Activated naive CD4-positive, alpha-beta T cell treated with anti-CD3 and anti-CD28 coated beads, Interleukin-2, amount 10 ng/mL, durations not matched to agents 7 days and 5 days (primary cell): ENCODE measurements around the gene AGO1.
A peak's percentile ranks its signal among the peaks of the same experiment; 100 is the strongest.
"Not testable (repeated sequence)": the region's sequence is repeated elsewhere in the genome, so short reads cannot be mapped to it uniquely, and the experiment has no call there.

ENCODE experiments used
- CTCF ChIA-PET: fragments of 350-600 bp; sonication (Branson Sonifier 250); formaldehyde crosslinking; loops from one replicate; lab custom pipeline; 2021; ENCODE audit warnings: antibody characterized with exemption; lab: Charles Lee
- DNase-seq: peaks from one replicate; pipeline ENCODE4 v3.0.0-alpha.2; 2020
- H3K27ac Mint-ChIP-seq: one replicate; pipeline ENCODE4 v1.8.0; 2021; ENCODE audit warnings: mild to moderate bottlenecking, moderate library complexity, mixed read lengths
- H3K27me3 Mint-ChIP-seq: one replicate; pipeline ENCODE4 v1.8.0; 2021; ENCODE audit warnings: mild to moderate bottlenecking, mixed read lengths
- H3K36me3 Mint-ChIP-seq: one replicate; pipeline ENCODE4 v1.8.0; 2021; ENCODE audit warnings: mixed read lengths
- H3K4me1 Mint-ChIP-seq: one replicate; pipeline ENCODE4 v1.8.0; 2021; ENCODE audit warnings: mixed read lengths
- H3K4me3 Mint-ChIP-seq: one replicate; pipeline ENCODE4 v1.8.0; 2021; ENCODE audit warnings: mild to moderate bottlenecking, moderate library complexity, mixed read lengths
- H3K9me3 Mint-ChIP-seq: one replicate; pipeline ENCODE4 v1.8.0; 2021; ENCODE audit warnings: mixed read lengths

AGO1 gene

GRCh38 chr1:35883635-35884101 is 659 bp downstream of the AGO1 start:
- Mint-ChIP-seq H3K4me3 (peak overlapping the region; percentile 94), H3K27me3 (peaks cover 12% of the 10 kb centered on the region), H3K9me3 (no peaks in the 10 kb centered on the region), H3K27ac (peak overlapping the region; percentile 47), H3K36me3 (peaks cover 3% of the 10 kb centered on the region), H3K4me1 (peaks cover 46% of the 10 kb centered on the region)
- DNase-seq: peak; percentile 67
- CTCF ChIA-PET: interaction anchor here (0.7 to 2.2 kb wide), 8 partner anchors 11 to 202 kb away, joined by 3 to 9 read pairs (median 5); partner anchors contain the start of gene AGO3

GRCh38 chr1:35884934-35885333 is 1.9 kb downstream of the AGO1 start:
- CTCF ChIA-PET: no interaction called here
- H3K4me3 Mint-ChIP-seq: peak overlapping the region; percentile 50
- H3K27ac Mint-ChIP-seq: no peak overlapping the region
- H3K4me1 Mint-ChIP-seq: peaks cover 46% of the 10 kb centered on the region
- no peaks in the 10 kb centered on the region for H3K9me3 Mint-ChIP-seq
- no peak for DNase-seq
- H3K27me3 Mint-ChIP-seq: peaks cover 12% of the 10 kb centered on the region
- peaks cover 7% of the 10 kb centered on the region for H3K36me3 Mint-ChIP-seq

DNA sequence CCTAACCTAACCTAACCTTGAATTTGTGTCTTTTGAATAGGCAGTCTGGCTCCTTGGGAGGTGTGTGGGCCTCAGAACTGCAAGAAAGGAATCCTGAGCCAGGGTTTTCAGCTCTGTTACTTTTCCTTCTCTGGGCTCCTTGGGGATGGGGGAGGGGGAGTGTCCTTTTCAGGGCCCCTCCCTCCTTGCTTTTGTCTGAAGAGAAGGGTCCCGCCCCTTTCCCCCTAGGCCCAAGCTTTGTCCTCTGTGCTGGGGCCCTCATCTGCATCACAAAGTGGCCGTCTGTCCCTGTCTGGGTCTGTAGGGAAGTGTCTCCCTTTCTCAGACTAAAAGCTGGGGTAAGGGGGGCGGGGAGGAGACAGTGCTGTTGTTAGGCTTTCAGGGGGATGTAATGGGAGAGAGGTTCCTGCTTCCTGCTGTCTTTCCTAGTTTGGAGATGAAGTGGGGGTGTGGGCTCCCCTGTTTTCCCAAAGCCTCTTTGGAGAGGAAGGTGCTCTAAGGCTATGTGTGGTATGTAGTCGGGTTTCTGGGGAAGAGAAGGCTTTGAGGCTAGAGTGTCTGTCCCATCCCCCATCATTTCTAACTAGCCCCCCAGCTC is 3.1 kb downstream of the AGO1 start:
- Mint-ChIP-seq H3K4me1 (peaks cover 44% of the 10 kb centered on the region), H3K27ac (no peak overlapping the region), H3K36me3 (peaks cover 14% of the 10 kb centered on the region)

DNA sequence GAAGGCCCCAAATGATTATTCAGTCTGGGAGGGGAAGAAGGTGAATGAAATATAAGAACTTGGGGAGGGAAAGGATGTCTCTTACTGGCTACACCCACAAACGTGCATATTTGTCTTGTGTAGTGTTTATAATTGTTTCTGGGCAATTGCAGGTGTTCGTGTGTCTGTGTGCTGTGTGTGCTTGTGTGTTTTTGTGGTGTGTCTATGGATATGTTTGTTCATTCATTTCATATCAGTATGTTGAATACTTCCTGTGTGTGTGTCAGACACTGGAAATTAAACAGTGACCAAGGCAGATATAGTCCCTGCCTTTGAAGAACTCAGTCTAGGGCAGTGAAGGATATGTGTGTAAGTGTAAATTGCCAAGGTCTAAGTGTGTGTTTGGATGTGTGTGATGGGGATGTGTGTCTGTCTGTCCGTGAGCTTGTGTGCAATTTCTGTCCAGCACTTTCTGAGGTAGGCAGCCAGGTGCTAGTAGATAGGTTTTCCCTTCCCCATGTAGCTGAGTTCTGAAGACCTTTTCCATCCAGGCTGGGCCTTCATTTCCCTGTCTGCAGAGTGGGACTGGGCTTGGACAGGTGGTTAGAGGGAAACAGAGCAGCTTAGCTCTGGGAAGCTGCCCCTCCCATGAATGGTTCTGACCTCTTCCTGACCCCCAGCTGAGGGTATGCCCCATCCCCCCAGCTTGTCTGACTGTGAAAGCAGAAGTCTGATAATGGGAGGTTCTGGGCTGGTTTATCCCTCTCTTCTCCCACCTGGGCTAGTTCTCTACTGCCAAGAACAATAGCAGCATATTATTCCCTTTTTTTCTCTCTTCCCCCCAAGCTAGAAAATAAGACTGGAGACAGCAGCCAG is 3.8 kb downstream of the AGO1 start:
- peaks cover 15% of the 10 kb centered on the region for H3K36me3 Mint-ChIP-seq
- H3K27me3 Mint-ChIP-seq: peaks cover 4% of the 10 kb centered on the region
- H3K27ac Mint-ChIP-seq: no peak overlapping the region
- DNase-seq: no peak
- CTCF ChIA-PET: interaction anchor here (1.0 kb wide), 1 partner anchor 248 kb away, joined by 3 read pairs; no protein-coding TSS in a partner anchor
- H3K9me3 Mint-ChIP-seq: no peaks in the 10 kb centered on the region
- peaks cover 40% of the 10 kb centered on the region for H3K4me1 Mint-ChIP-seq
- no peak overlapping the region for H3K4me3 Mint-ChIP-seq

More for the DNA sequence above, 3.1 kb downstream of the AGO1 start:
- no peak for DNase-seq
- H3K4me3 Mint-ChIP-seq: no peak overlapping the region
- no peaks in the 10 kb centered on the region for H3K9me3 Mint-ChIP-seq
- CTCF ChIA-PET: no interaction called here
- peaks cover 11% of the 10 kb centered on the region for H3K27me3 Mint-ChIP-seq

GRCh38 chr1:35887508-35887907 is 4.5 kb downstream of the AGO1 start:
- H3K27me3 Mint-ChIP-seq: no peaks in the 10 kb centered on the region
- no peak overlapping the region for H3K4me3 Mint-ChIP-seq
- peaks cover 33% of the 10 kb centered on the region for H3K4me1 Mint-ChIP-seq
- DNase-seq: no peak
- CTCF ChIA-PET: interaction anchor here (1.0 kb wide), 1 partner anchor 247 kb away, joined by 3 read pairs; no protein-coding TSS in a partner anchor
- H3K27ac Mint-ChIP-seq: peak overlapping the region; percentile 16
- no peaks in the 10 kb centered on the region for H3K9me3 Mint-ChIP-seq
- peaks cover 15% of the 10 kb centered on the region for H3K36me3 Mint-ChIP-seq

- no peak overlapping the region for H3K27ac Mint-ChIP-seq
- no peaks in the 10 kb centered on the region for H3K27me3 Mint-ChIP-seq
- no peaks in the 10 kb centered on the region for H3K9me3 Mint-ChIP-seq
- peaks cover 17% of the 10 kb centered on the region for H3K36me3 Mint-ChIP-seq
- CTCF ChIA-PET: no interaction called here
- no peak overlapping the region for H3K4me3 Mint-ChIP-seq
- H3K4me1 Mint-ChIP-seq: peaks cover 30% of the 10 kb centered on the region
- no peak for DNase-seq
These were observed 5.2 kb downstream of the AGO1 start for GRCh38 chr1:35888255-35888654.

GRCh38 chr1:35888981-35889380 is 6.0 kb downstream of the AGO1 start:
- Mint-ChIP-seq H3K36me3 (peaks cover 22% of the 10 kb centered on the region), H3K4me1 (peaks cover 26% of the 10 kb centered on the region)
- H3K9me3 Mint-ChIP-seq, H3K4me3 Mint-ChIP-seq, DNase-seq, CTCF ChIA-PET, H3K27me3 Mint-ChIP-seq, H3K27ac Mint-ChIP-seq: not testable (repeated sequence)

DNA sequence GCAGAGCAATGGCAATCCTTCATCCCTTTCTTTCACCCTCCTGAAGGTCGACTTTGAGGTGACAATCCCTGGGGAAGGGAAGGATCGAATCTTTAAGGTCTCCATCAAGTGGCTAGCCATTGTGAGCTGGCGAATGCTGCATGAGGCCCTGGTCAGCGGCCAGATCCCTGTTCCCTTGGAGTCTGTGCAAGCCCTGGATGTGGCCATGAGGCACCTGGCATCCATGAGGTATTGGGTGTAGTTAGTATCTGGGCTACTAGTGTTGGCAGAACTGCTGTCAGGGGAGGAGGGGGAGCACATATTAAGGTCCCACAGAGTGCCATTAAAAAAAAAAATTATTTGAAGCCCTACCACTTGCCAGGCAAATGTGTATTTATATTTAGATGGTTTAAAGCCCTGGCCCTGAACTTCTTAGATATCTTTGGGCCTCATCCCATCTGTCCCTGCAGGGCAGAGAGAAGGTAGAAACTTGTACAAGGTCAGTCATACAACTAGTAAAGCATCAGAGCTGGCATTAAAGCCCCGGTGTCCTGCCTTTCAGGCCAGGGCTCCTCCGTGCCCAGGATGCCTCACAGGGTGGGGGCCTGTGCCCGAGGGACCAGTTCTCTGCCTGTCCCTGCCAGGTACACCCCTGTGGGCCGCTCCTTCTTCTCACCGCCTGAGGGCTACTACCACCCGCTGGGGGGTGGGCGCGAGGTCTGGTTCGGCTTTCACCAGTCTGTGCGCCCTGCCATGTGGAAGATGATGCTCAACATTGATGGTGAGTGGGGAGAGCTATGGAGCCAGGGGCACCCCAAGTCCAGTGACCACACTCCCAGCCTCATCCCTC is 10.3 kb downstream of the AGO1 start:
- H3K36me3 Mint-ChIP-seq: peaks cover 27% of the 10 kb centered on the region
- no peaks in the 10 kb centered on the region for H3K4me1 Mint-ChIP-seq
- CTCF ChIA-PET: no interaction called here
- H3K27ac Mint-ChIP-seq: no peak overlapping the region
- no peaks in the 10 kb centered on the region for H3K27me3 Mint-ChIP-seq
- H3K4me3 Mint-ChIP-seq: no peak overlapping the region
- DNase-seq: no peak
- no peaks in the 10 kb centered on the region for H3K9me3 Mint-ChIP-seq

DNA sequence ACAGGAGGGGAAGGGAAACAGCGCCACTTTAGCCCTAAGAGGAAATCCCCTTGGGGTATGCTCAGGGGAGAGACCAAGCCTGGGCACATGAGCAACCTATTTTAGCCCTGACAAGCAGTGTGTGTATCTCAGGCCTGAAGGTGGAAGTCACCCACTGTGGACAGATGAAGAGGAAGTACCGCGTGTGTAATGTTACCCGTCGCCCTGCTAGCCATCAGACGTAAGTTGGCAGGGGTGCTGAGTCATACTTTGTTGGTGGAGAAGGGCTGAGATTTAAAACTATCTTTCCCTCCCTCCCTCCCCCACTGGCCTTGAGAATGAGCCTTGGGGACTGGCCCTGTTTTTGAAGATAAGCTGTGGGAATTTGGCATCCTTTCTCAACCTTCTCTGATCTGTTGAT is 11.2 kb downstream of the AGO1 start:
- Mint-ChIP-seq H3K4me1 (no peaks in the 10 kb centered on the region), H3K36me3 (peaks cover 22% of the 10 kb centered on the region), H3K4me3 (no peak overlapping the region), H3K9me3 (no peaks in the 10 kb centered on the region), H3K27me3 (no peaks in the 10 kb centered on the region), H3K27ac (no peak overlapping the region)
- no peak for DNase-seq
- CTCF ChIA-PET: no interaction called here

GRCh38 chr1:35894656-35895055 is 11.6 kb downstream of the AGO1 start:
- CTCF ChIA-PET: interaction anchor here (2.5 kb wide), 1 partner anchor 11 kb away, joined by 6 read pairs; the partner anchor contains the start of gene AGO1
- H3K36me3 Mint-ChIP-seq: peaks cover 22% of the 10 kb centered on the region
- no peak overlapping the region for H3K4me3 Mint-ChIP-seq
- no peaks in the 10 kb centered on the region for H3K9me3 Mint-ChIP-seq
- H3K27ac Mint-ChIP-seq: no peak overlapping the region
- no peak for DNase-seq
- no peaks in the 10 kb centered on the region for H3K27me3 Mint-ChIP-seq
- no peaks in the 10 kb centered on the region for H3K4me1 Mint-ChIP-seq

- Mint-ChIP-seq H3K4me1 (no peaks in the 10 kb centered on the region), H3K36me3 (peaks cover 9% of the 10 kb centered on the region), H3K27ac (no peak overlapping the region), H3K4me3 (no peak overlapping the region), H3K9me3 (no peaks in the 10 kb centered on the region), H3K27me3 (no peaks in the 10 kb centered on the region)
- CTCF ChIA-PET: interaction anchor here (0.6 to 1.4 kb wide), 4 partner anchors 17 to 187 kb away, joined by 3 to 6 read pairs (median 4); partner anchors contain the start of gene AGO1
- DNase-seq: no peak
These were observed 16.9 kb downstream of the AGO1 start for GRCh38 chr1:35899941-35900340.

GRCh38 chr1:35901235-35901634 is 18.2 kb downstream of the AGO1 start:
- DNase-seq: no peak
- no peaks in the 10 kb centered on the region for H3K4me1 Mint-ChIP-seq
- CTCF ChIA-PET: interaction anchor here (0.6 kb wide), 1 partner anchor 567 kb away, joined by 3 read pairs; no protein-coding TSS in a partner anchor
- H3K27me3 Mint-ChIP-seq: no peaks in the 10 kb centered on the region
- H3K9me3 Mint-ChIP-seq: no peaks in the 10 kb centered on the region
- H3K4me3 Mint-ChIP-seq: no peak overlapping the region
- peaks cover 6% of the 10 kb centered on the region for H3K36me3 Mint-ChIP-seq
- H3K27ac Mint-ChIP-seq: no peak overlapping the region

DNA sequence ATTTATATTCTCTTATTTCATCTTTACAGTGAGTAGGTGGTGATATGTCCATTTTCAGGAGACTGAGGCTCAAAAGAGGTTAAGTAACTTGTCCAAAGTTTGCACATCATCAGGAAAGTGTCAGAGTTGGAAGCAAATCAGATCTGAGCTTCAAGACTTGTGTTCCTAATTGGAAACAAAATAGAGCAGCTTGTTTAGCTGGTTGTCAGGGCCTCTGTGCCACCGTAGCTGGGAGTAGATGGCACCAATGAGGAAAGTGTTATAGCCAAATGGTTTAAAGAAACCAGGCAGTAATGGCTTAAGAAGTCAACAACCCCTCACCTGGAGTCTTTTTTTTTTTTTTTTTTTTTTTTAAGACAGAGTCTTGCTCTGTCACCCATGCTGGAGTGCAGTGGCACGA is 19.7 kb downstream of the AGO1 start:
- H3K36me3 Mint-ChIP-seq: peaks cover 8% of the 10 kb centered on the region
- H3K27ac Mint-ChIP-seq: no peak overlapping the region
- no peak overlapping the region for H3K4me3 Mint-ChIP-seq
- H3K27me3 Mint-ChIP-seq: no peaks in the 10 kb centered on the region
- no peak for DNase-seq
- no peaks in the 10 kb centered on the region for H3K9me3 Mint-ChIP-seq
- no peaks in the 10 kb centered on the region for H3K4me1 Mint-ChIP-seq
- CTCF ChIA-PET: no interaction called here

DNA sequence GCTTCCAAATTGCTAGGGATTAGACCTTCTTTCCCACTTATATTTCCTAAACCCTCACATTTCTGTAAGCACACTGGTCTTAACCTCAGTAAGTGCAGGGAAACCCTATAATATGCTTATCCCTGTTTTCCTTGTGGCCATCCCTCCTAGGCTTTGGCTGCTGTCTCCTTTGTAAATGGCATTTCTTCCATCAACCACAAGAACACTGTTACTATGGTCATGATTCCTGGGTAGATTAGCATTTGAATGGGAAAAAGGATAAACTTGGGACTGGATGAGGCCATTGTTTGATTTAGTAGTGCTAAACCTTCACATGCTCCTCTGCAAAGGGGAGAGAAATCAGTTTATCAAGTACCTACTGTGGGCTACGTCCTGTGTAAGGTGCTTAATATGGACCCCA is 31.7 kb downstream of the AGO1 start:
- CTCF ChIA-PET: no interaction called here

More for the DNA sequence above, 31.7 kb downstream of the AGO1 start:
- Mint-ChIP-seq H3K36me3 (peaks cover 46% of the 10 kb centered on the region), H3K9me3 (no peaks in the 10 kb centered on the region), H3K4me1 (no peaks in the 10 kb centered on the region), H3K27ac (no peak overlapping the region), H3K4me3 (no peak overlapping the region), H3K27me3 (no peaks in the 10 kb centered on the region)
- no peak for DNase-seq
